Caco-2 (cell line): Measurements from ENCODE around the gene SOS1. TPM values are rescaled to one million over a fixed set of nuclear protein-coding genes. Genes with fewer than 3 reads are reported as not detected.

ENCODE experiments used
- BruUV-seq: library from RNA; stranded (reverse); fragments of 400-500 nt; replicated peaks from 2 replicates; lab custom pipeline; 2021; lab: Mats Ljungman, UMichigan
- CTCF ChIA-PET: fragments of 300-600 bp; sonication (Branson Sonifier 250); formaldehyde crosslinking; loops from one replicate; lab custom pipeline; 2022; ENCODE audit warnings: antibody characterized with exemption; lab: Charles Lee
- POLR2A ChIA-PET: fragments of 300-600 bp; sonication (Branson Sonifier 250); formaldehyde crosslinking; loops from one replicate; lab custom pipeline; 2022; ENCODE audit warnings: antibody characterized with exemption; lab: Charles Lee
- DNase-seq, 2 experiments: peaks; one replicate each; pipeline versions ENCODE4 v3.0.0 to v3.0.0-alpha.2; 2020 to 2022
- H3K27me3 ChIP-seq: replicated peaks from 2 replicates; pipeline ENCODE4 v1.6.0; 2011; ENCODE audit warnings: low read length; ENCODE audit not compliant: control insufficient read depth, insufficient read depth
- H3K36me3 ChIP-seq: 2 replicates; pipeline ENCODE4 v1.5.1; 2011; ENCODE audit warnings: low read length; ENCODE audit not compliant: control insufficient read depth, insufficient read depth
- H3K4me1 ChIP-seq: fragments of 250-450 bp; sonication (Bioruptor Pico); 2 replicates; pipeline ENCODE4 v1.5.1; 2020; ENCODE audit warnings: mild to moderate bottlenecking
- H3K4me3 ChIP-seq: 2 replicates; pipeline ENCODE4 v1.5.1; 2011; ENCODE audit warnings: low read depth, mild to moderate bottlenecking, control low read depth, low read length
- H3K9me3 ChIP-seq: fragments of 250-450 bp; sonication (Bioruptor Pico); 2 replicates; pipeline ENCODE4 v1.5.1; 2020; ENCODE audit warnings: mild to moderate bottlenecking, moderate library complexity
- H3K27ac Mint-ChIP-seq: one replicate; pipeline ENCODE4 v1.8.0; 2022; ENCODE audit warnings: mixed read lengths; ENCODE audit not compliant: unreplicated experiment
- H3K27me3 Mint-ChIP-seq: one replicate; pipeline ENCODE4 v1.8.0; 2022; ENCODE audit warnings: mixed read lengths; ENCODE audit not compliant: insufficient read depth, unreplicated experiment
- H3K36me3 Mint-ChIP-seq: one replicate; pipeline ENCODE4 v1.8.0; 2022; ENCODE audit warnings: mild to moderate bottlenecking, mixed read lengths; ENCODE audit not compliant: insufficient read depth, unreplicated experiment
- H3K4me1 Mint-ChIP-seq: one replicate; pipeline ENCODE4 v1.8.0; 2022; ENCODE audit warnings: low read depth, mixed read lengths; ENCODE audit not compliant: unreplicated experiment
- H3K4me3 Mint-ChIP-seq: one replicate; pipeline ENCODE4 v1.8.0; 2022; ENCODE audit warnings: mild to moderate bottlenecking, moderate library complexity, mixed read lengths; ENCODE audit not compliant: unreplicated experiment
- H3K9me3 Mint-ChIP-seq: one replicate; pipeline ENCODE4 v1.8.0; 2022; ENCODE audit warnings: mixed read lengths; ENCODE audit not compliant: unreplicated experiment
- intact Hi-C: fragments of 100-400 bp; cut with micrococcal nuclease; formaldehyde crosslinking; loops from one replicate; pipeline ENCODE4 v1.10.0; 2022; ENCODE audit not compliant: unreplicated experiment
- total RNA-seq: library from RNA; stranded (reverse); gene quantifications from 2 replicates; pipeline ENCODE4 v1.2.3, GENCODE V29; 2022
- TF ChIP-seq, protein P1 (sequence below), 2 experiments: fragments of 200-600 bp in 1 of 2; IDR thresholded peaks; 1 replicate in 1 of 2; 2 replicates in 1 of 2; pipeline versions ENCODE4 v1.5.1 to v1.8.0; 2011 to 2022; ENCODE audit warnings: antibody characterized with exemption in 1 of 2, control low read depth in 1 of 2, inconsistent platforms in 1 of 2, low read depth in 1 of 2, low read length in 1 of 2, mild to moderate bottlenecking in 1 of 2, moderate library complexity in 1 of 2; ENCODE audit not compliant: insufficient read depth in 1 of 2, severe bottlenecking in 1 of 2, unreplicated experiment in 1 of 2

The SOS1 gene
- total RNA-seq, 1 experiment from 2014 or later, result 49.7 TPM

DNA sequence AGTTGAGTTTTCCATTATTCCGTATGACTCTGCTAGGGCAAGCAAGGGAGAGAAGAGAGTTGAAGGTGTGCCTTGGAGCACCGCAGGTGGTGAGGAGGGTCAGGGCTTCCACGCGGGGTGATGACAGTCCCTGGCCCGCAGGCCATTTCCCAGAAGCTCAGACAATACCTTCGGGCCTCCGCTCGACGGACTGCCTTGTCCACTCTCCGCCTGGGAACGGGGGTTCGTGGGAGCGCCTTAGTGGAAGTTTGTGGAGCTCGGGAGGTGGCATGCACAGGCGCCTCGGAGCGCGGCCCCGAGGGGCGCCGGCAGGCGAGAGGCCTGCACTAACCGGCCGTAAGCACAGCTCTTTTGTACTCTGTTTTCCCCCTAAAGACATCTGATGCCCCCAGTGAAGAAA, 161.4 kb downstream of the SOS1 start:
- Mint-ChIP-seq H3K4me3 (no peak overlapping the region), H3K27me3 (no peaks in the 10 kb centered on the region), H3K4me1 (no peaks in the 10 kb centered on the region), H3K36me3 (no peaks in the 10 kb centered on the region), H3K27ac (no peak overlapping the region), H3K9me3 (no peaks in the 10 kb centered on the region)
- ChIA-PET CTCF (no interaction called here), POLR2A (no interaction called here)
- BruUV-seq, result no TSS peak
- Histone ChIP-seq H3K36me3 (no peaks in the 10 kb centered on the region), H3K27me3 (no peaks in the 10 kb centered on the region), H3K9me3 (no peaks in the 10 kb centered on the region), H3K4me1 (no peaks in the 10 kb centered on the region), H3K4me3 (no peak overlapping the region)
- intact Hi-C loops, result no loop called here
- no peak for DNase-seq
- TF ChIP-seq, protein P1, sequence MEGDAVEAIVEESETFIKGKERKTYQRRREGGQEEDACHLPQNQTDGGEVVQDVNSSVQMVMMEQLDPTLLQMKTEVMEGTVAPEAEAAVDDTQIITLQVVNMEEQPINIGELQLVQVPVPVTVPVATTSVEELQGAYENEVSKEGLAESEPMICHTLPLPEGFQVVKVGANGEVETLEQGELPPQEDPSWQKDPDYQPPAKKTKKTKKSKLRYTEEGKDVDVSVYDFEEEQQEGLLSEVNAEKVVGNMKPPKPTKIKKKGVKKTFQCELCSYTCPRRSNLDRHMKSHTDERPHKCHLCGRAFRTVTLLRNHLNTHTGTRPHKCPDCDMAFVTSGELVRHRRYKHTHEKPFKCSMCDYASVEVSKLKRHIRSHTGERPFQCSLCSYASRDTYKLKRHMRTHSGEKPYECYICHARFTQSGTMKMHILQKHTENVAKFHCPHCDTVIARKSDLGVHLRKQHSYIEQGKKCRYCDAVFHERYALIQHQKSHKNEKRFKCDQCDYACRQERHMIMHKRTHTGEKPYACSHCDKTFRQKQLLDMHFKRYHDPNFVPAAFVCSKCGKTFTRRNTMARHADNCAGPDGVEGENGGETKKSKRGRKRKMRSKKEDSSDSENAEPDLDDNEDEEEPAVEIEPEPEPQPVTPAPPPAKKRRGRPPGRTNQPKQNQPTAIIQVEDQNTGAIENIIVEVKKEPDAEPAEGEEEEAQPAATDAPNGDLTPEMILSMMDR (IDR thresholded peaks at IDR 0.05; ENCODE audit: insufficient read depth in 1 of 2, low read depth in 1 of 2, low read length in 1 of 2, severe bottlenecking in 1 of 2, unreplicated experiment in 1 of 2), result no peak

DNA sequence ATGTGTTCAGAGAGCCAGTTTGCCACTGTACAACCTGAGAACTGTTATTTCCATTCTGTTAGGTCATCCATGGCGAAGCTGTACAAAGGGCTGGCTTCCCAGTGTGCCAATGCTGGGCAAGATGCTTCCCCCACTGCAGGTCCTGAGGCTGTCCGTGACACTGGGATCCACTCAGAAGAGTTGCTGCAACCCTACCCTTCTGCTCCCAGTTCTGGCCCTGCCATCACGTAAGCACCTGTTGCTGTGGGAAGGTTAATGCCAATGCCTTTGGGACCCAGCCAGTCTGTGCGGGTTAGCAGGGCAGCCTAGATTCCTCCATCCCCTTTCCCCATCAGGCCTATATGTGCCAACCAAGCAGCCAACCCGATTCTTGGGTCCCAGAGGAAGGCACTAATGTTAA, 162.9 kb downstream of the SOS1 start:
- Histone ChIP-seq H3K27me3 (no peaks in the 10 kb centered on the region), H3K4me3 (no peak overlapping the region), H3K9me3 (no peaks in the 10 kb centered on the region), H3K36me3 (no peaks in the 10 kb centered on the region), H3K4me1 (no peaks in the 10 kb centered on the region)
- Mint-ChIP-seq H3K27ac (no peak overlapping the region), H3K4me3 (no peak overlapping the region), H3K36me3 (no peaks in the 10 kb centered on the region), H3K27me3 (no peaks in the 10 kb centered on the region), H3K4me1 (no peaks in the 10 kb centered on the region), H3K9me3 (no peaks in the 10 kb centered on the region)
- no TSS peak for BruUV-seq
- intact Hi-C loops, result no loop called here
- POLR2A ChIA-PET, result no interaction called here
- CTCF ChIA-PET, result interaction anchor here (1.1 kb wide), 1 partner anchor 10 kb away, joined by 4 read pairs; no protein-coding TSS in a partner anchor
- TF ChIP-seq, protein P1 (IDR thresholded peaks at IDR 0.05; ENCODE audit: insufficient read depth in 1 of 2, low read depth in 1 of 2, low read length in 1 of 2, severe bottlenecking in 1 of 2, unreplicated experiment in 1 of 2), result no peak
- DNase-seq, result no peak

DNA sequence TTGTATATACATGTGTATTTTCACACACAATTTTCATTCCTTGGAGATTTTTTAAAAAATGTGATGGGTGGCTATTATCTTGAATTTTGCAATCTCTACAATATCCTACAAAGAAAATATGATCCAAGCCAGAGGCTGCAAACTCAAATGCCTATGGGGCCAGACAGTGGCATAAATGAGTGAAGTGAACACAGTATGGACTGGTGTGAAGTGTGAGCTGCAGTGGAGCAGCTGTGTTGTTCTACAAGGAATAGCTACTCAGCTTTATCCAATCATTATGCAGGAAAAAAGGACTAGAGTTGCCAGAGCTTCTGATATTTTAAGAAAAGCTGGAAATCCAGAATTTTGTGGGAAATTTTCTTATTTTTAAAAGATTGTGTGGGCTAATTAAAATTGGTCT, 169.1 kb downstream of the SOS1 start:
- Mint-ChIP-seq H3K27ac (no peak overlapping the region), H3K4me1 (no peaks in the 10 kb centered on the region), H3K9me3 (no peaks in the 10 kb centered on the region), H3K27me3 (no peaks in the 10 kb centered on the region), H3K36me3 (no peaks in the 10 kb centered on the region), H3K4me3 (no peak overlapping the region)
- no peaks in the 10 kb centered on the region for H3K36me3 ChIP-seq
- H3K9me3 ChIP-seq, result no peaks in the 10 kb centered on the region
- POLR2A ChIA-PET, result no interaction called here
- H3K27me3 ChIP-seq, result no peaks in the 10 kb centered on the region
- TF ChIP-seq, protein P1 (IDR thresholded peaks at IDR 0.05; ENCODE audit: insufficient read depth in 1 of 2, low read depth in 1 of 2, low read length in 1 of 2, severe bottlenecking in 1 of 2, unreplicated experiment in 1 of 2), result no peak
- DNase-seq, result no peak
- no TSS peak for BruUV-seq
- intact Hi-C loops, result no loop called here
- CTCF ChIA-PET, result no interaction called here
- H3K4me3 ChIP-seq, result no peak overlapping the region
- H3K4me1 ChIP-seq, result peaks cover 6% of the 10 kb centered on the region
